Vagina (tissue), 2 donors: ENCODE data around the gene ARMC5.

Experiments
- CTCF ChIP-seq, 3 experiments: fragments of 450-650 bp in 2 of 3; fragments of 200-600 bp in 1 of 3; sonication (generic) in 1 of 3; IDR thresholded peaks; one replicate each; pipeline ENCODE4 v1.5.1; 2017 to 2019; ENCODE audit warnings: antibody characterized with exemption in 3 of 3, mild to moderate bottlenecking in 2 of 3, moderate library complexity in 2 of 3
- POLR2A ChIP-seq, 2 donors: fragments of 450-650 bp; IDR thresholded peaks; one replicate each; pipeline ENCODE4 v1.6.1; 2017; ENCODE audit warnings: antibody characterized with exemption in 2 of 2, mild to moderate bottlenecking in 2 of 2, moderate library complexity in 2 of 2
- POLR2AphosphoS5 ChIP-seq, 2 donors: sonication (generic); formaldehyde crosslinking; IDR thresholded peaks; one replicate each; pipeline ENCODE4 v1.9.0; 2017; ENCODE audit warnings: antibody characterized with exemption in 2 of 2, mild to moderate bottlenecking in 2 of 2, low read depth in 1 of 2; ENCODE audit not compliant: insufficient read depth in 1 of 2

- TF ChIP-seq CTCF (IDR thresholded peaks at IDR 0.05) (no peak), POLR2A (IDR thresholded peaks at IDR 0.05) (no peak), POLR2AphosphoS5 (IDR thresholded peaks at IDR 0.05; ENCODE audit: insufficient read depth in 1 of 2, low read depth in 1 of 2) (no peak)
Measured at GRCh38 chr16:31429314-31429713, 30.0 kb upstream of the ARMC5 start.
